HG02870 (cell line): Measurements from ENCODE around the gene POLA1.
A peak's percentile ranks its signal among the peaks of the same experiment; 100 is the strongest.

Source experiments
- ATAC-seq: cut with Tn5 transposase; IDR thresholded peaks from one replicate; pipeline ENCODE4 v1.9.1; 2021; ENCODE audit warnings: mild to moderate bottlenecking, moderate library complexity; ENCODE audit not compliant: unreplicated experiment

POLA1 gene

GRCh38 chrX:24694825-24695224, 1.1 kb downstream of the POLA1 start:
- ATAC-seq, result no peak

DNA sequence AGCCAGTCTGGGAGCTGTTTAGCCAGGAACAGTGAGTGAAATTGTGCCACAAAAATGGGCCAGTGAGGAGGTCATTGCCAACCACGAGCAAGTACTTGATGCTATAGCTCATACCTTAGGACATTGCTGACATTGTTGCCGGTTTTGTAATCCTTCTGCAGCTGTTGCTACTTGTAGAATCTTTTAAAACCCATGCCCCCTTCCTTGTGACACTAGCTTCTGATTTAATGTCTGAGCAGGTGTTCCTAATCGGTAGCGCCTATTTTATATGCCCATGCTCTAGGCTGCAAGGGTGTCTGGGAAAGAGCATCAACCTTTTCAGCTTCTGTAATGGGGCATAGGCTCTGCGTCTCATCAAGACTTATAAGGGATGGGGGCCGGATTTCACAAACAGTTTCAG, 2.6 kb downstream of the POLA1 start:
- ATAC-seq, result no peak

DNA sequence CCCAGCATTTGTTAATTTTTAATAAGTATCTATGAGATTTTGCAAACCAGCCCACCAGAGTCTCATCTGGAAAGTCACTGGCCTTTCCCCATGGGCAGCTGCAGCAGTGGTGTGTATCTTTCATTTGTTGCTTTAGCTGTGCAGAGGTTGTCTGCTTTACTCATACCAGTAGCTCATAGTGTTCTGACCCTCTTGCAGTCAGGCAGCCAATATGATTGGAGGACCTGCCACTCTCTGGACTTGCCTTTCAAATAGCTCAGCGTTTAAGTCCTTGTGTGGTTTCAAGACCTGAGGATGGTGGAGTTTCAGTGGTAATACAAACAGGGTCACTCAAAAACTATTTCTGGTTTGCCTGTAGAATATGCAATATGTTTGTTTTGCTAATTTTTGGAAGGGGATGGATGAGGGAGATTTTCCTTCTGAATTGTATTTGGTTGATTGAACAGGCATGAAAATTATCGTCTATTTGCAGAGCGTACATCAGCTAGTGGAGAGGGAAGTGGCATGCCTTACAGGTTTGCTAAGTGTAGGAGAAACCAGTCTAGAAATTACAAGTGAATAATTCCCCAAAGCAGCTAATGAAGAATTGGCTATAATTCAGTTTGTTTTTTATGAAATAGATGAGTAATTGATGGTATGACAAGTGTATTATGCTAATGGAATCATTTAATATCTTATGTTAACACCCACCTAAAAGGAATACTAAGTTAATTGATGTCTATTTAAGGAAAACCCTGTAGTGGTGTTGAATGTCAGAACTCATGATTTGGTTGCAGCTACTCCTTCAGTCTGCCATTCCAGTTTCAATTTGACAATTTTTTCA, 8.9 kb downstream of the POLA1 start:
- ATAC-seq, result peak; percentile 99

GRCh38 chrX:24703185-24703494, 9.4 kb downstream of the POLA1 start:
- ATAC-seq, result no peak

DNA sequence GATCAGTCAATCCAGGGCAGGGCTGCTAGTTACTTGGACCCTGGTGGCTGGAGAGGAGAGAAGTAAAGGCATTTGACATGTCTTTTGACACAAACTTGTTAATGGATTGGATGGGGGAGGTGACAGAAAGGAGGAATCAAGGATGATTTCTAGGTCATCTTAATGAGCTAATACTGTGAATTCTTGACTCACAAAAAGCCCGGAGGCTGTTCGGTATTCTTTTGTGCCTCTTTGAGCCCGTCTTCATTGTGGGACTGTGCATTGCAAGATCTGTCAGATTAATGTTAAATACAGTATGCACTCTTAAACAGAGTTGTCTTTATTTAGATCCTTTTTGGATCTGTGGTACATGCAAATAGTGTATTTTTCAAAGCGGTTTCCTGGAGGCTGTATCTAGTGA, 25.1 kb downstream of the POLA1 start:
- no peak for ATAC-seq

- no peak for ATAC-seq
Measured at GRCh38 chrX:24720036-24720435, 26.3 kb downstream of the POLA1 start.

DNA sequence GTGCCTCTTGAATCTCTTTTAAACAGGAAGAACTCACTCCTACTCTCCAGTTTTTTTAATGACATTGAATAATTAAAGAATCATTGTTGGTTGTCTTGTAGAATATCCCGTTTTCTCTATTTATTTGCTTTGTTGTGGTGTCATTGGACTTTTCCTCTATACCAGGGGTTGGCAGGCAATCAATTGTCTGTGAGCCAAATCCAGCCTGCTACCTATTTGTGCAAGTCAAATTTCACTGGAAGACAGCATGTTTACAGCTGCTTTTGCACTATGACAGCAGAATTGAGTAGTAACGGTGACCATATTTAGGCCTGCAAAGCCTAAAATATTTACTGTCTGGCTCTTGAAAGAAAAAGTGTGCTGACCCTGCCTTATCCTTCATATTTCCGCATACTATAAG, 34.8 kb downstream of the POLA1 start:
- ATAC-seq, result no peak

DNA sequence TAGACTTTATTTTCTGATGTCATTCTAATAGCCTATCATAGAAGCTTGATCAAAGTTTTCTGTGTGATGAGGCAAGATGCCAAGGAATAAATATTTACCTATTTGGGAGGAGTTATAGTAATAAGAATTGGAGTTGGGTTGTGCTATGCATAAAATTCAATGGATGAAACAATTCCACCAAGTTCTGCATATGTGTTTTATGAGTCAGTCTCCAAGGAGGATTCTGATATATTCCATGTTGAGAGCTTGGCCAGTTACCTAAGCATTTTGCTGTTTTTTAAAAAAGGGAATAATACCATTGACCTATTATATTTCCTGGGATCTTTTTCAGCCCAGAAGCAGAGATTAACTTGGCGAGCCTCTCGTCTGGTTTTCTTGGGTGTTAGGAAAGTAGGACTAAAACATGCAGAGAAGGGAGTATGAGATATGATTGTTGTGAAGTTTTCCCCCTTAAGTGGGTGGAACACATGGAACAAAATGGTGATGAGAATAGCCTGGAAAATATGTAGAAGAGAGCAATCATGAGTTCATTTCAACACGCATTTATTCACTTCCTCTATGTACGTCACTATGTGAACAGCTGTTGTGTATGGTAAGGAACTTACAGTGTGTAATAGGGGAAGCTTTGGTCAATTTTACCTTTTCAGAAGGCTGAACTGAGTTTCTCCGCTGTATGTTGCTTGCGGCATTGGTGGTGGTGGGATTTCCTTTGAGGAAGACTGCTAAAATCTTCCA, 39.2 kb downstream of the POLA1 start:
- ATAC-seq, result no peak

- ATAC-seq, result no peak
Measured at GRCh38 chrX:24741330-24741729, 47.6 kb downstream of the POLA1 start.

DNA sequence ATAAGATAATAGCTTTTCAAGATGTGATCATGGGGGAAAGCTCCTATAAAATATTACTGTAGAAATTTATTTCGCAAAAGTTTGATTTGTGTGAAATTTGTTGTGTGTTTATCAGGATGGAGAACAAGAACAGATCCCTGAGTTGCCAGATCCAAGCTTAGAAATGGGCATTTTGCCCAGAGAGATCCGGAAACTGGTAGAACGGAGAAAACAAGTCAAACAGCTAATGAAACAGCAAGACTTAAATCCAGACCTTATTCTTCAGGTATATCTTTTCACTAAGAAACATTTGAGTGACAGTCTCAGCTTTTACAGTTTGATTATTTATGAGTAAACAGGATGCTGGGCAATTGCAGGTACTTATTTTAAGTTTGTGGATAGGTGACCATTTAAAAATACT, 54.5 kb downstream of the POLA1 start:
- no peak for ATAC-seq

DNA sequence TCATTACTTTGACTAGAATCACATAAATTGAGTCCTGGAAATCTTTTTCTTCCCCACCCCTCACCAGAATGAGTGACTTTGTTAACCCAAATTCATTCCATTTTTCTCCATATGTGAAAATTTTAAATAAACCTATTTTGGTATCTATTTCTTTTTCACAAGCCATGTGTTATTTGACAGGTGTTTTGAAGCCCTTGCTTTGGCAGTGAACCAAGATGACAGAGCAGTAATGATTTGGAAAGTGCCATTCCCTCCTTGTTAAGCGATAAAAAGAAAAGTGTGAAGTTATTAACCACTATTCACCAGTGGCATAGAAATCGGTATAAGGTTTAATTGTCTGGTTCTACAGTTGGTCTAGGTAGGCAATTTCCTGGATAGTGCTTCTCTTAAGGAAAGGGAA, 66.1 kb downstream of the POLA1 start:
- ATAC-seq, result no peak

DNA sequence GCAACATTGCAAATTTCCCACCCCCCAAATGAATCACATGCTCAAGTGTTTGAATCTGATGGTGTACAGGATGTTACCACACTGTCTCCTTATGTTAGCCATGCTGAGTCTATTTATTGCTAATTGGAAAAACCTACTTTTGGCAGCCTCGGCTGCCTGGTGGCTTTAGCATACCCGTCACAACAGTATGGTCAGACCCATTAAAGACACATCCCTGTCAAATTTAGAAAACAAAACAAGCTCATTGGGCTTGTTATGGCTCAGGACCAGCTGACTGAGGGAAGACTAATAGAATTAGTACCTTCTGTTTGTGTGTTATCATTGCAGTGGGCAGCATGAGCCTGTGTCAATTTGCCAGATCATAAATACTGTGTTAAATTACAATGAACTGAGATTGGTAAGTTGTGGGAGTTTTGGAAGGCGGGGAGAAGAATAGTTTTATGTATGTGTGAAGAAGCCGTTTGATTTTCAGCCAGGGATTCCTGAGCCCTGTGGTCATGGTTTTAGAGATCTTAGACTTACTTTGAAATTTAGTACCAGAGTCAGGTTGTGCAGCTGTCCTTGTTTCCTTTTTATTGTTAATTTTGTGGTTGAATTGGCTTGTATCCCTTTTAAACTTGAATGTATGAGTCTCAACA, 66.8 kb downstream of the POLA1 start:
- no peak for ATAC-seq

DNA sequence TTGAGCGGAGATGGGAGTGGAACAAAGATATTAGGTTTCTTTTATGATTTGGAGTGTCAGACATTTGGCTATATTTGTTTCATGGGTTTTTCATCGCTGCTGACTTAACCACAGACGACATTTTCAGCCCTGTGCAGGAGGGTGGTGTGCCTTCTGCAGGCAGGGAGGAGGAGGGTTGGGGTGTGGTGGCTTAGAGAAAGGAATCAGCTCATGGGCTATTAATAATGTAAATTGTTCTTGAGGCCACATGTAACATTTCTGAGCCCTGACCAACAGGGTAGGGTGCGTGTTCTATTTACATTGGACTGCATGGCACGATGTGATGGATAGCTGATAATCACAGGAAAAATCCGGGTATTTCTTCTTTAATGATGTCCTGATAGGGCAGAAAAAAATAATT, 67.6 kb downstream of the POLA1 start:
- no peak for ATAC-seq

DNA sequence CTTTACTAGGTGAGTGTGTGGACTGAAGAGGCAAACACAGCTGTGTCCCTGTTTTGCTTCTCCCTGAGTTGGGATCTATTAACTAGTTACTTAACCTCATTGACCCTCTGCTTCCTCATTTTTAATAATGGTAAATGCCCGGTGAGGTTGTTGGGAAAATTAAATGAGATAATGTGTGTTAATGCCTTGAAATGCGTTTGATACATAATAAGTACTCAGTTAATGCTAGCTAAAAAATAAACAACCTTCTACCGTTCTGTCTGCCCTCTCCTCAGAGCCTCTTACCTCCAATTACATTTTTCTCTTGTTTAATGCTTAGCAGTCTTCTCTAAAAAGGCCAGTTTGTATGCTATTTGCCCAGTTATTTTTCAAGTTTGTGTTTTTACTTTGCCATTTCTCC, 70.3 kb downstream of the POLA1 start:
- no peak for ATAC-seq

- no peak for ATAC-seq
Measured at GRCh38 chrX:24767557-24767956, 73.8 kb downstream of the POLA1 start.

DNA sequence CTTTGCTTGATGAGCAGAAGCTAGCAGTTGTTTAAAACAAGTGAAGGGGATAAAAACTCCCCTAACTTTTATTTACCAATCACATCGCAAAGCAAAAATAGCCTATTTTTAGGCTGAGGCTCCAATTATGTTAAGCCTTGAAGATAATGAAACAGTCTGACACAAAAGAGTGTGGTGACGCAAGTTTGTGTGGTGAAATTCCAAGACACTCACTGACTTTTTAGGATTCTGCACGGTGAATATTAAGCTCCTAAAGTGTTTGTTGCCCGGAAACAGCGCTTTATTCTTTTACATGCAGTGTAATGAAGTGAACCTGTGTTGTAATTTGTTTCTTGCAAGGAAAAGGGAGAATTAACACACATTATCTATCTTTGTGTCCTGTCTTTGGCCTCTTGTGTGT, 74.8 kb downstream of the POLA1 start:
- no peak for ATAC-seq

DNA sequence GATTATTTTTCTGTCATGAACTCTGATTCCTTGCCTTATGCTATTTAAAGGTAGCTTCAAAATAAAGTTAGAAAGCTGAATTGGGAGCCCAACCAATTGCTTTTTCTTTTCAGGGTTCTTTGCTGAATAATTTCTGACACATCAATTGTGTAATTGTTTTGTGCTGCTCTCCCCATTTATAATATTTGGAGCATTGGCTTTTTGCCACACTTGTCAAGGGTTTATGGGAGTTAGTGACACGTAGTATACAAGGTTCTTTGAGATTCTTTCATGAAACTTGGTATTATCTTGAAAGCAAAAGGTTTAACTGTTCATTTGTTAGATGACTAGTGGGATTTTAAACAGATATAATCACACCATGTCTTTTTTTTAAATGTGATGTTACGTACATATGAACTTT, 80.9 kb downstream of the POLA1 start:
- no peak for ATAC-seq

DNA sequence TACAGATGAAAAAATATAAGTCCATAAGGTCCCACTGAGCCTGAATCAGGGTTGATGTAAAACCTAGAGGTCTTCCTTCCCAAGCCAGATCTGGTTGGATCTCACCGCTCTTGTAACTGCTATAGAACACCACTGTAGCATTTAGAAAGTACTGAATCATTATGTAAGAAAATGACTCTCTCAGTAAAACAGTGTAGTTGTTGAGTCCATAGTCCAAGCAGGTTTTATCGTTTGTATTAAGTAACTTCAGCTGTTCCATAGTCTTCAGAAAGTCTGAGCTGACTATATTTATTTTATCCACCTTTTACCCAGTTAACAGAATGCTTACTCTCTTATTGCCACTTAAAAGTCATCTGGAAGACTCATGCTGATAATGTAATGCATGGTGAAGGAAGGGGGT, 82.2 kb downstream of the POLA1 start:
- no peak for ATAC-seq

DNA sequence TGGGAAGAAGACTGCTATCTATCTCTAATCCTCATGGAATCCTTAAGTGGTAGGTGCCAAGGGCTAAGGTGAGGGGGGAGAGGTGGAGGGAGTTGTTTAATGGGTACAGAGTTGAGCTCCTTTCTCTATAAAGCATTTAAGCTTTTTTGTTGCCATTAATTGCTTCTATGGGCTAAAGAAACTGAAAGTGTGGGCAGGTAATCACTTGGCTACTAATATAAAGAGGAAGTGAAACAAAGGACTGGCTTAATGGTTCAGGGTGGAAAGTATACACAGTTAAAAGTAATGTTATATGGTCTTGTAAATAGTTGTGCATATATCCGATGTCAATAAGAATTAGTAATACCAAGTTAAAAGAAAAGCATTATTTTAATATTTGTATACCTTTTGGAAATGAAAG, 83.9 kb downstream of the POLA1 start:
- ATAC-seq, result peak; percentile 98

DNA sequence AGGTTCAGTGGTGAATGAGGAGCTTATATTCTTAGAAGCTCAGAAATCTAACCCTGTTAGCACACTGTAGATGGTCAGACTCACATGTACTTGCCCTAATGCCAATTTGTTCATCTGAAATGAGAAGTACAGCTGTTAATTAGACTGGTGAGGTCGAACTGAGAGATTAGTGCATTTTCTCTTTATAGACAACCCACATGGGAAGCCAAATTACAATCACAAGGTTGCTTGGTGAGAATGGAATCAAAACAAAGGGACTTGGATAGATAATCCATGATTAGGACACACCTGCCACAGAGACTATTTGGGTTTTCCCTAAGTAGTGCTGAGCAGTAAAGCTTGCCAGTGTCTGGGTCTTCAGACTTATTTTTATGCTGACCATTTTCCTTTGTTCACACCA, 88.3 kb downstream of the POLA1 start:
- ATAC-seq, result no peak

- ATAC-seq, result no peak
Measured at GRCh38 chrX:24789047-24789446, 95.3 kb downstream of the POLA1 start.

DNA sequence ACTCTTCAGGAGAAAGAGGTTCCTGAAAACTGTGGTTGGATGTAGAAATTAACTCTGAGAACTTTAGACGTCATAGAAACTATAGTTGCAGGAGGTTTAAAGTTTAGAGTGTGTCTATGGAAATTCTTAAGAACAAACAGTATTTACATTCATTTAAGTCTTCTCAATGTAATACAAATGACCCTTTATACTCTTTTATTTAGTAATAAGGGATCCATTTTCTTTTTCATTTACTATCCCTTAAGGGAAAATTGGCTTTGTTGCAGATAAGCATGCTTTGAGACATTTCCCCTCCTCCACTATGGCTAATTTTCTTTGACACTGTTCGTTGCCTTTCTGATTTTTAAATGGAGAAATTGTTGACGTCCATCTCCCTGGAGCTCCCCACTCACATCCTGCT, 96.4 kb downstream of the POLA1 start:
- no peak for ATAC-seq
